ENCODE measurements around the gene PKN2. TPM values are rescaled to one million over a fixed set of nuclear protein-coding genes. Genes with fewer than 3 reads are reported as not detected.

The PKN2 gene
- total RNA-seq: 10 to 100 TPM; 43.2 to 63.9 (median 52.1) TPM
- 10 to 100 TPM; 10.2 to 13.3 (median 12.5) TPM for polyA plus RNA-seq
- long read RNA-seq, donor 1, full-length matches to known transcripts: 6 of 13 reads
- long read RNA-seq, donor 1, partial matches to known transcripts: 7 of 13 reads
- long read RNA-seq, donor 1, other reads (novel, unspliced or antisense): 0 of 13 reads
- long read RNA-seq, donor 2, full-length matches to known transcripts: 5 of 5 reads
- long read RNA-seq, donor 2, partial matches to known transcripts: 0 of 5 reads
- long read RNA-seq, donor 2, other reads (novel, unspliced or antisense): 0 of 5 reads

GRCh38 chr1:88683541-88684481, at the start of gene PKN2:
Gene PKN2, plus strand, starts transcription at chr1:88684273. Its CDS starts 308 bp downstream, at chr1:88684581.
- WGBS, 5 donors: 0 to 1% (median 0%) methylated on average over 54 to 66 of the region's 66 CpGs
- peak; percentile 65 to 83 (median 68) for TF ChIP-seq POLR2A (IDR thresholded peaks at IDR 0.05)
- TF ChIP-seq POLR2AphosphoS5 (IDR thresholded peaks at IDR 0.05): peak; percentile 98 to 99 (median 99)
- TF ChIP-seq, protein P1, sequence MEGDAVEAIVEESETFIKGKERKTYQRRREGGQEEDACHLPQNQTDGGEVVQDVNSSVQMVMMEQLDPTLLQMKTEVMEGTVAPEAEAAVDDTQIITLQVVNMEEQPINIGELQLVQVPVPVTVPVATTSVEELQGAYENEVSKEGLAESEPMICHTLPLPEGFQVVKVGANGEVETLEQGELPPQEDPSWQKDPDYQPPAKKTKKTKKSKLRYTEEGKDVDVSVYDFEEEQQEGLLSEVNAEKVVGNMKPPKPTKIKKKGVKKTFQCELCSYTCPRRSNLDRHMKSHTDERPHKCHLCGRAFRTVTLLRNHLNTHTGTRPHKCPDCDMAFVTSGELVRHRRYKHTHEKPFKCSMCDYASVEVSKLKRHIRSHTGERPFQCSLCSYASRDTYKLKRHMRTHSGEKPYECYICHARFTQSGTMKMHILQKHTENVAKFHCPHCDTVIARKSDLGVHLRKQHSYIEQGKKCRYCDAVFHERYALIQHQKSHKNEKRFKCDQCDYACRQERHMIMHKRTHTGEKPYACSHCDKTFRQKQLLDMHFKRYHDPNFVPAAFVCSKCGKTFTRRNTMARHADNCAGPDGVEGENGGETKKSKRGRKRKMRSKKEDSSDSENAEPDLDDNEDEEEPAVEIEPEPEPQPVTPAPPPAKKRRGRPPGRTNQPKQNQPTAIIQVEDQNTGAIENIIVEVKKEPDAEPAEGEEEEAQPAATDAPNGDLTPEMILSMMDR (IDR thresholded peaks at IDR 0.05 in 8 of 11, conservative IDR thresholded peaks at IDR 0.05 in 3 of 11): peak in 8 of 11 experiments; percentile 13 to 64 (median 46)
- peak within 1 kb of the TSS; percentile 73 to 98 (median 95) for H3K4me3 ChIP-seq
- peak; percentile 100 for DNase-seq
- H3K27me3 ChIP-seq (replicated peaks in 1 of 7): no peaks in the 10 kb centered on the region
- peak within 1 kb of the TSS; percentile 86 to 98 (median 97) for H3K27ac ChIP-seq
- no peaks in the 10 kb centered on the region for H3K9me3 ChIP-seq
- intact Hi-C loops (cut with DNase I; ENCODE audit: low total_unique reads): loop anchor here (10.0 kb wide), 1 partner anchor 201 kb away; no protein-coding TSS in a partner anchor
- peaks cover 0 to 10% (median 0%) of the 10 kb centered on the region in 6 donors for H3K36me3 ChIP-seq
- peaks cover 22 to 58% (median 38%) of the 10 kb centered on the region in 6 donors for H3K4me1 ChIP-seq

GRCh38 chr1:88634538-88634937, 49.5 kb upstream of the PKN2 start:
- Histone ChIP-seq H3K27ac (no peak overlapping the region), H3K36me3 (no peaks in the 10 kb centered on the region), H3K9me3 (peaks cover 9 to 54% (median 38%) of the 10 kb centered on the region in 8 donors), H3K4me1 (no peaks in the 10 kb centered on the region), H3K4me3 (no peak overlapping the region), H3K27me3 (replicated peaks in 1 of 7) (no peaks in the 10 kb centered on the region)
- intact Hi-C loops (cut with DNase I; ENCODE audit: low total_unique reads): no loop called here
- TF ChIP-seq POLR2AphosphoS5 (IDR thresholded peaks at IDR 0.05) (no peak), POLR2A (IDR thresholded peaks at IDR 0.05) (no peak)
- TF ChIP-seq, protein P1 (IDR thresholded peaks at IDR 0.05 in 8 of 11, conservative IDR thresholded peaks at IDR 0.05 in 3 of 11): no peak
- WGBS, 5 donors: 79 to 90% (median 84%) methylated on average over 1 of the region's 1 CpG
- no peak for DNase-seq

DNA sequence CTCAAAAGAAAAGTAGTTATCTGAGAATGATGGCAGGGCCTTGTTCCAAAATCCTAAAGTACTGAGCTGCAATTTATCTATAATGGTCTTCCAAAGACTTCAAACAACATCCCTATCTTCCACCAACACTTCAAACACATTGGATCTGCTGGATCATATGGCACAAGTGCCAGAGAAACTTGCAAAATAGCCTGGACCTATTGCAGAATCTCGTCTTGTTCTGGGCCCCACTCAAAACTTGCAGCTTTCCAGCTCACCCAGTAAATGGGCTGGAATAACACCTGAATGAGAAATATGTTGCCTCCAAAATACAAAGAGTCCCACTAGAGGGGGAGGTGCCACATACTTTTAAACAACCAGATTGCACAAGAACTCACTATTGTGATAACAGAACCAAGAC, 44.0 kb upstream of the PKN2 start:
- 79 to 97% (median 88%) methylated on average over 1 of the region's 1 CpG for WGBS, 5 donors
- Histone ChIP-seq H3K4me3 (no peak overlapping the region), H3K27ac (no peak overlapping the region), H3K36me3 (no peaks in the 10 kb centered on the region), H3K9me3 (peaks cover 3 to 29% (median 18%) of the 10 kb centered on the region in 8 donors), H3K4me1 (no peaks in the 10 kb centered on the region), H3K27me3 (replicated peaks in 1 of 7) (no peaks in the 10 kb centered on the region)
- intact Hi-C loops (cut with DNase I; ENCODE audit: low total_unique reads): no loop called here
- DNase-seq: no peak
- TF ChIP-seq, protein P1 (IDR thresholded peaks at IDR 0.05 in 8 of 11, conservative IDR thresholded peaks at IDR 0.05 in 3 of 11): no peak
- no peak for TF ChIP-seq POLR2AphosphoS5 (IDR thresholded peaks at IDR 0.05)
- TF ChIP-seq POLR2A (IDR thresholded peaks at IDR 0.05): no peak
